Activated naive CD4-positive, alpha-beta T cell treated with anti-CD3 and anti-CD28 coated beads, Interleukin-2, amount 50 U/mL, for 16 hours (primary cell): Measurements from ENCODE around the gene NAA15.
"Not testable (repeated sequence)": the region's sequence is repeated elsewhere in the genome, so short reads cannot be mapped to it uniquely, and the experiment has no call there.

ENCODE experiments used
- DNase-seq: peaks from one replicate; pipeline ENCODE4 v3.0.0-alpha.2; 2020

Gene NAA15

DNA sequence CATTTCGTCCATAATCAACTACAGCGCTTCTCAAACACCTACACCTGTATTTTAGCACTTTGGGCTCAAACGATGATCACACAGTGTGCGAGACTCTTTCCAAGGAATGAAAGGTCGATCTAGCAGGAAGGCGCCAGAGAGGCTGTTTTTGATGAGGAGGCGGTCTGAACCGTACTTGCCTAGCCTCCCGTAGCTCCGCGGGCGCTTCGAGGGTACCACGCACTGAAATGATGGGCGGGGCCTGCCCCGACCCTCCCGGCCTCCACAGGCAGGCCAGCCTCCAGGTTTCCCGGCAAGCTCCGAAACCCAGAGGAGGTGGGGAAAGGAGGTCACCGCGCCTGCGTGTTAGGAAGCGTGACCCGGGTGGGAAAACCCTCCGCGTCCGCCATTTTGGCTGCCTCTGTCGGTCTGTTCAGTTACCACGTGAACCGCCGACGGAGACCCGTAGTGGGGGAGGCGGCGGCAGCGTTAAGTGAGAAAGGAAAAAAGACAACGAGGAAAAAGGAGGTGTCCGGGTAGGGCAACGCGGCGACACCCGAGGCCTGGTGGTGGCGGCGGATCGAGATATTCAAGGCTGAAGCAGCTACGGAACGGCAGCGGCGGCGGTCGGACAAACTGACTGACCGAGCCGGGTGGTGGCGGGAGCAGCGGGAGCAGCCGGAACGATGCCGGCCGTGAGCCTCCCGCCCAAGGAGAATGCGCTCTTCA is at the start of gene NAA15:
TSS of gene NAA15 (plus strand) at position 393 of the 708 bp plus-strand sequence. CDS start at position 666, 273 bp downstream.
- peak; percentile 97 for DNase-seq

DNA sequence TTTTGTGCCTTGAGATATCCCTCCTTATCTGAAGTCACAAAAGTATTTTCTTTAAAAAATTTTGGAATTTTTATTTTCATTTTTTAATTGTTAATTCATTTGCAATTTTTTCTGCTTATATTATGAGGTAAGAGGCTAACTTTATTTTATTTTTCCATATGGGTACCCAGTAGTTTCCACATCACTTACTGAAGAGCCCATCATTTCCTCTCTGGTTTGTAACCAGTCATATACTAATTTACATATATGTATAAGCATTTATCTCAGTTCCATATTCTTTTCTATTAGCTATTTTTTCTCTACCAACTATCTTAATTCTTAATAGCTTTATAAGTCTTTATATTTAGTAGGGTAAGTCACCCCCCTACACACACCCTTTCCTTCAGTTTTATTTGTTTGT is 48.3 kb upstream of the NAA15 start:
- DNase-seq: no peak

- DNase-seq: no peak
These were observed 47.6 kb upstream of the NAA15 start for GRCh38 chr4:139253713-139254112.

DNA sequence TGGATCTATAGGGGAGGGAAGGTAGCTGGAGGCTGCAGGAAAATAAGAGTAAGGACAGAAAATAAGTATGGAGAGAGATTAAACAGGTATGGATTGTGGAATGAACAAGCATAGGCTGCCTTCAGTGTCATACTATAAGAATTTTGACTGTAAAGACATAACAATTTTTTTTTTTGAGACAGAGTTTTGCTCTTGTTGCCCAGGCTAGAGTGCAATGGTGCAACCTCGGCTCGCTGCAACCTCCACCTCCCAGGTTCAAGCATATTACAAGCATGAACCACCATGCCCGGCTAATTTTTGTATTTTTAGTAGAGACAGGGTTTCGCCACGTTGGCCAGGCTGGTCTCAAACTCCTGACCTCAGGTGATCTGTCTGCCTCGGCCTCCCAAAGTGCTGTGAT is 45.7 kb upstream of the NAA15 start:
- DNase-seq: not testable (repeated sequence)

DNA sequence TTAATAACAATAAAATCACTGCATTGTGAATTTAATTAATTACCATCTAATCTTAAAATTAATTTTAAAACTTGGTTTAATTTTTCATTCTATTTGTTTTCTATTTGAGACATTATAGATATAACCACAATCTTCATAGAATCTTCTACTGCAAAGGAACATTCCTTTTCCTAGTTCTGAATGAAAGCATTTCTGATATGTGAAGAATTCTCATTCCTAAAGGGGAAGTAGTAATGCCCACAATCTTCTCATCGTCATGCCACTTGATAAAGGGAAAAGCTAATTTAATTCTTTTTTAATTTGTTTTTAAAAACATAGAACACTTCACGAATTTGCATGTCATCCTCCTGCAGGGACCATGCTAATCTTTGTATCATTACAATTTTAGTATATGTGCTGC is 45.0 kb upstream of the NAA15 start:
- DNase-seq: no peak

DNA sequence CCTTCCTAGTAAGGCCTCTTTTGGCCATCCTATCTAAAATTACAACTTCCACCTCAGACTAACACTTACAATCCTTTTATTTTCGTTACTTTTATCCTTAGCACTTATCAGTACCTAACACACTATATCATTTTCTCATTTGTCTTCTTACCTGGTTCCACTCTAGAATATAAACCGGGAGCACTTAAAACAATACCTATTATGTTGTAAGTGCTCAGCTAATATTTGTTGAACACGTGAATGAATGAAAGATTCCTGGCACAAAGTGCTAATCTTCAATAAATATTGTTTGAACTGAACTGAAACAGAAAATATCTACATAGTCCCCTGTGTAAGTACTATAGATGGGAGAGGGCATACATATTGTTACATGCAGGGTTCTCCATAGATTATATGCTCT is 35.7 kb upstream of the NAA15 start:
- no peak for DNase-seq

GRCh38 chr4:139266208-139266582 is 35.1 kb upstream of the NAA15 start:
- no peak for DNase-seq

DNA sequence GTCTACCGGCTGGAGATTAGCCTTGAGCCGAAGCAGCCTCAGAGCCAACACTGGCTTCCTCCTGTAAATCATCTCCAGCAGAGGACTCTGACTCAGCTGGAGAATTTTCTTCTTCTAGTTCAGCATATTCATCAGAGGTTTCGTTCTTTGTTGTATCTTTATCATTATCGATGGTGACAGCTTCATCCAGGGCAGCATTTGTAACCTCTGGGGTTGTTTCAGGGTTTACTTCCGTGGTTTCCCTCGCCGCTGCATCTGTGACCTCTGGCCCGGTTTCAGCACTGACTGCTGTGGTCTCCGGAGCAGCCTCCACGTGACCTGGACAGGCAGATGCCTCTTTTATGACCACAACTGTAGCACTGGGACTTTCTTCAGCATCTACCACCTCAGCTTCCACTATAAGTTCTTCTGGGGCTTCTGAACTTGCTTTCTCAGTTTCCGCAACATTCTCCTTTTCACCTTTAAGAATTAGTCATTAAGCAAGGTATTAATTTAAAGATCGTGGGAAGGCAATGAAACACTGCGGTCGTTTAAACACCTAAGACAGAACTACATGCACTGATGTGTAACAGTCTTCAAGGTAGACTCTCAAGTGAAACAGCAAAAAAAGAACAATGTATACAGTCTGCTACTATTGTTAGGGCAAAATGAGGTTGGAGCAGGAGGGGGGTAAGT is 34.6 kb upstream of the NAA15 start:
- DNase-seq: peak; percentile 72

GRCh38 chr4:139267301-139267700 is 34.0 kb upstream of the NAA15 start:
- DNase-seq: no peak

- no peak for DNase-seq
These were observed 27.5 kb upstream of the NAA15 start for GRCh38 chr4:139273835-139274234.

GRCh38 chr4:139274790-139275189 is 26.5 kb upstream of the NAA15 start:
- no peak for DNase-seq

- no peak for DNase-seq
These were observed 26.0 kb upstream of the NAA15 start for GRCh38 chr4:139275281-139275735.

DNA sequence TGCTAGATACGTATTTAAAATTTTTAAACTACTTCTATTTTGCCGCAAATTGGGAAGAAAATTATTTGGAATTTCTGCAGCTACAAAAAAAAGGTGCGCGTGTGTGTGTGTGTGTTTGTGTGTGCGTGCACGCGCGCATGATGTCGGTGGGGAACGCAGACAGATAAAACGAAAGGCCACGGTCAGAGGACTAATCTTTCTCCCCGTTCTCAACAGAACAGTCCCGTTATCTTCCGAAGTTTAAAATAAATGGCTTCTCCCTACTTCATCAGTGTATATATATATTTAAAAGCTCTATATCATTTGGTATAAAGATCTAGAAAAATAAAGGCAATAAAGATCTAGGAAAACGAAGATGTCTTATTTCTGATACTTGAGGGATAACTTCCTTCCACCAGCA is 22.8 kb upstream of the NAA15 start:
- DNase-seq: no peak

GRCh38 chr4:139278912-139279759 is 22.2 kb upstream of the NAA15 start:
- peak; percentile 13 for DNase-seq

DNA sequence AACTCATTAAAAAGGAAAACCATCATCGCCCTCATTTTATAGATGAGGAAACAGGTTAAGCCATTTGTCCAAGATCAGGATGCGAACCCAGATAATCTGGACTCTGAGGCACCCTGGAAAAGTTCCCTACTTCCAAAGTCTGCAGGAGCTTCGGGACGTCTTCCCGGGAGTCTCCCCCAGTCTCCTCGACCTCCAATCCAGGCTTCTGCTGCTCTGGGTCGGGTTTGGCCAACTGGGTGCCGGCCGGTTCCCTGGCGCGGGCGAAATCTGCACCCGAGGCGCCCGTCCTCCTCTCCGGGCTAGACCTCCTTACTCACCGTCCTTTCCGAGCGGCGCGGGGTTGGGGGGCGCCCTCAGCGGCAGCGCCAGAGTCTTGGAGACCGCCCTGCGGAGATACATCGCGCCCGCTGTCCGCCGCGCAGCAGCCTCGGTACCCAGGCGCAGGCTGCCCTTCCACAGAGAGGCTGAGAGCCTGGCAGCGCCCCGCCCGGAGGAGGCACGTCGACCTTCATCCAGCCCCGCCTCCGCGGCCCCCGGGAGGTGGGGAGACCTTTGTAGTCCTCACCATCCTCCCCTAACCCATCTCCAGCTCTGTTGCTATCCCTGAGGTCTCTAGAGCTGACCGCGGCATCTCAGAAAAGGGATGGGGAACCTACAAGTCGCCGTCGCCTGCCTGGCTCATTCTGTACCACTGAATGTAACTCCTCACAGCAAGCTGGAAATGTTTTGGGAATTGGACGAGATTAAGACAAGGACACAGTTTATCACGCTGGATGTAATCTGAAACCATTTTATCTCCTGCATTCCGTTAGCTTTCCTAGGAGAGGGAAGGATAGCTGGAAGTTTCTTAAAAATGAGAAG is 21.3 kb upstream of the NAA15 start, which contains the start of gene MGARP:
TSS of gene MGARP (minus strand) at position 466 of the 861 bp plus-strand sequence. CDS start at position 399, 67 bp downstream.
- peak; percentile 33 for DNase-seq

- DNase-seq: no peak
These were observed 19.1 kb upstream of the NAA15 start for GRCh38 chr4:139282065-139282720.

DNA sequence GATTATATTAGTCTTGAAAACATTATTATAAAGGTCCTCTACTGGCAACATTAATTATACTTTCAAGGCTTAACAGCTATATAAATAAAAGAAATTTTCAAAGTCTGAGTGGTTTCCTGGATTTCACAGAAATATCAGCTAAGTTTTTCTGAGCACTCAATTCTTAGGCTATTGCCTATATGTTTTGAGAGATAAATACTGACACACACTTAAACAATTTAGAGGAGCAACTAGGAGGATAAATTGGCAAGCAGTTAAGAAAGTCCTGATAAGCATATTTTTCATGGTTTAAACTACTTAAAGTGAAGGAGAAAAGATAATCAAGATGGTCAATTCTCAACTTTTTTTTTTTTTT is 18.6 kb upstream of the NAA15 start:
- no peak for DNase-seq

DNA sequence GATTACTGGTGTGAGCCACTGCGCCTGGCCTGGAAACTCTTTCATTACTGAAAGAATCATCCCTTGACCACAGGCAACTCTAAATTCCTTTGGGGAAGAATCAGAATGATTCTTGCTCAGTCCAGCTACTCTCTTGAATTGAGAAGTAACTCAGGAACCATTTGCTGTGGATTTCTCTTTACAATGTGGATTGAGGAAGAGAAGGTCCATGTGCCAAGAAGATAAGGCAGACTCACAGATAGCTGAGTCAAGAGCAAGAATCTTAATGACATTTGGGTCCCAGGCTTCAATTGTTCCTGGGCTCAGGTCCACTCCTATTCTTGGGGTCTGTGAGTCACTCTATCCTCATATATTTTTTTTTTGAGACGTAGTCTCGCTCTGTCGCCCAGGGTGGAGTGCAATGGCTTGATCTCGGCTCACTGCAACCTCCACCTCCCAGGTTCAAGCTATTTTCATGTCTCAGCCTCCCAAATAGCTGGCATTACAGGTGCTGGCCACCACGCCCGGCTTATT is 15.1 kb upstream of the NAA15 start:
- DNase-seq: no peak

DNA sequence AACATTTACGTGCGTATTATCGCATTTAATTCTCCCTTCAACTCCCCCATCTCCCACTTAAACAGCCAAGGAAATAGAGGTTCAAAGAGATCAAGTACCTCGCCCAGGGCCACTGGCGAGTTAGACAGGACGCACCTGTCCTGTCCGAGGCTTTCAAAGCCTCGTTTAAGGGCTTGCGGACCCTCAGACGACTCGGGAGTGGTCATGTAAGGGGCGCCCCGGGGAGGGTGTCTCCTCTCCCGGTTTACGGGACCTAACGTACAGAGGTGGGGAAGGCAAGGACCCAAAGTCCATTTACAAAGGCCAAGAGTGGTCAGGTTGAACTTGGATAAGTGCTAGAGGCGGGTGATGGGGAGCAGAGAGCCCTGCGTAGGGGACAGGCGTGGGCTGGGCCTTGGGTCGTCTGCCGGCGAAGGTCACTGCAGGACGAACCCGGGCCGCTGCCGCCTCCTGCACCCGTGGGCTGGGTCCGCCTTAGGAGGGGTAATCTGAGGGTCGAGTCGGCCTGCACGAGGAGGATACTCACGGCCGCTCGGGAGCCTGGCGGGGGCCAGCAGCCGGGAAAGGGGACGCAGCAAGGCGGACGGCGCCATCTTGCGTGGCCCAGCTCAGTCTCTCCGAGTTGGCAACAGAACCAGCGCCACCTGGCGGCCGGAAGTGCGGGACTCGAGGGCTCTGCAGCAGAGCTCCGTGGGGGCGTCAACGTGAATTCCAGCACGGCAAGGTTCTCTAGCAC is 5.9 kb upstream of the NAA15 start:
- DNase-seq: peak; percentile 99

DNA sequence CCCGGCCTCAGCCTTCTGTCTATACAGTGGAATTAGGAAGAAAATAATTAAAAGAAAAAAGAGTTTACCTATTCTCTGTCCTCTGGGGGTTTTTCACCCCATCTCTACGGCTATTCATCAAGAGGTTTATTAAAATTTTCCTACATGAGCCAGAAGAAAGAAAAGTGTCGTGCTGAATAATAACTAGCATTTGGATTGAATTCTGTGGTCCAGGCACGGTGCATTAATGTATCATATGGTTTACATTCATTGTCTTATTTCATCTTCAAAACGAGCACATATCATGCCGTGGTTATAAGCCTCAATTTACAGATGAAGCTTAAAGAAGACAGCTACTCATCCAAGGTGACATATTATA is 5.4 kb upstream of the NAA15 start:
- DNase-seq: no peak

DNA sequence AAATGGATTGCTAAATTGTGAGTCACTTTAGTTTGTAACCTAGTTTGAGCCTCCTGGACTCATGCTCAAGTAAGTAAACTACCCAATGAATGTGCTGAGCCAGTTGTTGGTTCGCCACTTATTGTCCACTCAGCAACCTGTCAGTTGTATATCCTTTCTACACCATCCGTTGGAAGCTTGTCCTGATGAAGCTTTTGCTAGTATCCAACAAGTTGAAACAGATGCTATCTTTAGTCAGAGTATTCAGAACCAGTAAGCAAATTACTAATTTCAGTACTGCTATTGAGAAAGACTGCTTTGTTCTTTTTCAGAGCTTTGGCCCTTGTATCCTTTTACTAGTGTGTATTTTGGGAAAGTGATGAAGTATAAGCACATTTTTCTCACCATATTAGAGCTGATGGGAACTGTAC is 4.3 kb upstream of the NAA15 start:
- DNase-seq: no peak
